PC-3 (cell line): Measurements from ENCODE around the gene RALGPS1. TPM values are rescaled to one million over a fixed set of nuclear protein-coding genes. Genes with fewer than 3 reads are reported as not detected.

Experiments
- ATAC-seq: fragments of 200-7000 bp; cut with Tn5 transposase; 2 replicates; pipeline ENCODE4 v1.9.1; 2020; ENCODE audit warnings: mild to moderate bottlenecking, moderate library complexity
- BruUV-seq: library from RNA; stranded (reverse); fragments of 400-500 nt; replicated peaks from 2 replicates; lab custom pipeline; 2021; lab: Mats Ljungman, UMichigan
- CTCF ChIA-PET: fragments of 300-600 bp; sonication (Branson Sonifier 250); formaldehyde crosslinking; loops from one replicate; lab custom pipeline; 2022; ENCODE audit warnings: antibody characterized with exemption; lab: Charles Lee
- POLR2A ChIA-PET: fragments of 300-600 bp; sonication (Branson Sonifier 250); formaldehyde crosslinking; loops from one replicate; lab custom pipeline; 2022; ENCODE audit warnings: antibody characterized with exemption; ENCODE audit not compliant: unreplicated experiment; lab: Charles Lee
- DNase-seq: peaks from one replicate; pipeline ENCODE4 v3.0.0-alpha.2; 2015
- H2AFZ ChIP-seq: fragments of 300-600 bp; sonication (generic); 2 replicates; pipeline ENCODE4 v1.6.0; 2016; ENCODE audit warnings: antibody characterized with exemption, low read length
- H3F3A ChIP-seq: fragments of 300-600 bp; sonication (generic); one replicate; pipeline ENCODE4 v1.6.0; 2017; ENCODE audit warnings: antibody characterized with exemption, low read length, control low read depth, mild to moderate bottlenecking; ENCODE audit not compliant: unreplicated experiment
- H3K27ac ChIP-seq: fragments of 300-600 bp; sonication (generic); 2 replicates; pipeline ENCODE4 v1.5.1; 2016; ENCODE audit warnings: mild to moderate bottlenecking, low read length
- H3K27me3 ChIP-seq: fragments of 300-600 bp; sonication (generic); 2 replicates; pipeline ENCODE4 v1.6.1; 2016; ENCODE audit warnings: low read length, mixed read lengths
- H3K36me3 ChIP-seq: fragments of 300-600 bp; sonication (generic); 2 replicates; pipeline ENCODE4 v1.6.1; 2016; ENCODE audit warnings: low read depth, mixed run types, low read length, mixed read lengths
- H3K4me1 ChIP-seq: fragments of 300-600 bp; sonication (generic); 2 replicates; pipeline ENCODE4 v1.5.1; 2016; ENCODE audit warnings: low read length; ENCODE audit not compliant: insufficient read depth
- H3K4me2 ChIP-seq: fragments of 300-600 bp; sonication (generic); 2 replicates; pipeline ENCODE4 v1.6.0; 2016; ENCODE audit warnings: low read length
- H3K4me3 ChIP-seq: fragments of 300-600 bp; sonication (generic); 2 replicates; pipeline ENCODE4 v1.5.1; 2016; ENCODE audit warnings: mild to moderate bottlenecking, low read length, mixed read lengths
- H3K79me2 ChIP-seq: fragments of 300-600 bp; sonication (generic); 2 replicates; pipeline ENCODE4 v1.6.1; 2017; ENCODE audit warnings: low read length, mixed read lengths
- H3K9ac ChIP-seq: fragments of 300-600 bp; sonication (generic); 2 replicates; pipeline ENCODE4 v1.6.0; 2016; ENCODE audit warnings: mild to moderate bottlenecking, low read length
- H3K9me2 ChIP-seq: fragments of 300-600 bp; sonication (generic); replicated peaks from 2 replicates; pipeline ENCODE4 v1.6.1; 2016; ENCODE audit warnings: mixed run types, low read length, mixed read lengths
- H3K9me3 ChIP-seq: fragments of 300-600 bp; sonication (generic); 2 replicates; pipeline ENCODE4 v1.6.1; 2016; ENCODE audit warnings: low read length, mixed read lengths
- H4K20me1 ChIP-seq: fragments of 300-600 bp; sonication (generic); 2 replicates; pipeline ENCODE4 v1.6.1; 2016; ENCODE audit warnings: low read length, mixed read lengths
- EZH2 ChIP-seq: fragments of 300-600 bp; sonication (generic); IDR thresholded peaks from one replicate; pipeline ENCODE4 v1.6.1; 2017; ENCODE audit warnings: antibody characterized with exemption, mild to moderate bottlenecking, low read length; ENCODE audit not compliant: unreplicated experiment
- EZH2phosphoT487 ChIP-seq: fragments of 300-600 bp; sonication (generic); IDR thresholded peaks from 2 replicates; pipeline ENCODE4 v1.6.1; 2018; ENCODE audit warnings: mild to moderate bottlenecking, antibody characterized with exemption, low read length, borderline replicate concordance
- intact Hi-C: fragments of 100-400 bp; cut with micrococcal nuclease; formaldehyde crosslinking; loops from 2 replicates; pipeline ENCODE4 v1.9.0; 2023
- total RNA-seq: library from RNA; depleted of rRNA; stranded (reverse); fragments of >200 nt; gene quantifications from 2 replicates; pipeline ENCODE4 v1.2.3, GENCODE V29; 2014
- TF ChIP-seq, protein P1 (sequence below): fragments of 300-600 bp; sonication (generic); conservative IDR thresholded peaks from 2 replicates; pipeline ENCODE4 v1.5.1; 2017; ENCODE audit warnings: antibody characterized with exemption, low read depth, mild to moderate bottlenecking, low read length

Gene RALGPS1
- total RNA-seq, 1 experiment from 2014 or later, result 10.2 TPM

DNA sequence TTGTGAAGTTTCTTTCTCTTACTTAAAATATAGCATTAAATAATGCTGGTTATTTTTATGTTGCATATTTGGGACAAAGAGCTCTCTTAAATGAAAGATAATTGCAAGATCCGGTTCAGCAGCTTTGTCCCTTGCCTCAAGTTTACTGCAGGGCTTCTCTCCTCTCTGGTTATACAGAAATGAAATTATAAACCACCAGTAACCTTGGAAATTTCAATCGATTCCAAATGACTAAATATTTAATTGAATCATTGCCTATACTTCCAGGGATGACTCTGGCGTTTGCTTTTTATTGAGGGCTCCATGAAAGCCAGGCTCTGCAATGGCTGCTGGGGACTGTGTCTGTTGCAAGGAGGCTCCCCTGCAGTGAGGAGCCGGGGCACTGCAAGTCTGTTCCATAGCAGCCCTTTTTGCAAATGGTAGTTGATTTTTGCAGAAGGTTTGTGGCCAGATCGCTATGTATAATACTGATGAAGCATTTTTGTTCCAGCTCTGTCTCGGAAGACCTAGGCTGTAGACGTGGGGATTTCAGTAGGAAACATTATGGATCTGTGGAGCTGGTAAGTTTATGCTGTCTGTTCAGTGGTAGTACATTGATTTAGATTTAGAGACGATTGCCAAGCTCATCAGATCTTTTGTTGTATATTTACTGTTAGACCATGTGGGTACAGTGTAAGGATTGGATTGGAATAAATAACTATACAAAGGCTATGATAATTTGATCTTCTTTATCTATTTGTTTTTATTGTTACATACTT is 350.1 kb downstream of the RALGPS1 start, which contains the start of gene GARNL3:
Gene GARNL3, plus strand, starts transcription at position 313 of the 758 bp plus-strand sequence. Its CDS starts 104 bp downstream, at position 417.
- Histone ChIP-seq H3K4me2 (no peak within 1 kb of the TSS), H3K79me2 (no peaks in the 10 kb centered on the region), H2AFZ (no peak within 1 kb of the TSS), H4K20me1 (no peaks in the 10 kb centered on the region), H3K27me3 (no peaks in the 10 kb centered on the region), H3K36me3 (no peaks in the 10 kb centered on the region), H3F3A (no peaks in the 10 kb centered on the region), H3K9me3 (no peaks in the 10 kb centered on the region), H3K4me1 (no peaks in the 10 kb centered on the region), H3K27ac (no peak within 1 kb of the TSS), H3K4me3 (no peak within 1 kb of the TSS), H3K9me2 (no peaks in the 10 kb centered on the region), H3K9ac (no peak within 1 kb of the TSS)
- no TSS peak for BruUV-seq
- TF ChIP-seq EZH2 (no peak), EZH2phosphoT487 (no peak)
- TF ChIP-seq, protein P1, sequence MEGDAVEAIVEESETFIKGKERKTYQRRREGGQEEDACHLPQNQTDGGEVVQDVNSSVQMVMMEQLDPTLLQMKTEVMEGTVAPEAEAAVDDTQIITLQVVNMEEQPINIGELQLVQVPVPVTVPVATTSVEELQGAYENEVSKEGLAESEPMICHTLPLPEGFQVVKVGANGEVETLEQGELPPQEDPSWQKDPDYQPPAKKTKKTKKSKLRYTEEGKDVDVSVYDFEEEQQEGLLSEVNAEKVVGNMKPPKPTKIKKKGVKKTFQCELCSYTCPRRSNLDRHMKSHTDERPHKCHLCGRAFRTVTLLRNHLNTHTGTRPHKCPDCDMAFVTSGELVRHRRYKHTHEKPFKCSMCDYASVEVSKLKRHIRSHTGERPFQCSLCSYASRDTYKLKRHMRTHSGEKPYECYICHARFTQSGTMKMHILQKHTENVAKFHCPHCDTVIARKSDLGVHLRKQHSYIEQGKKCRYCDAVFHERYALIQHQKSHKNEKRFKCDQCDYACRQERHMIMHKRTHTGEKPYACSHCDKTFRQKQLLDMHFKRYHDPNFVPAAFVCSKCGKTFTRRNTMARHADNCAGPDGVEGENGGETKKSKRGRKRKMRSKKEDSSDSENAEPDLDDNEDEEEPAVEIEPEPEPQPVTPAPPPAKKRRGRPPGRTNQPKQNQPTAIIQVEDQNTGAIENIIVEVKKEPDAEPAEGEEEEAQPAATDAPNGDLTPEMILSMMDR, result no peak
- intact Hi-C loops, result no loop called here
- CTCF ChIA-PET, result no interaction called here
- DNase-seq, result no peak
- no peak for ATAC-seq
- POLR2A ChIA-PET, result no interaction called here

- ChIA-PET POLR2A (no interaction called here), CTCF (no interaction called here)
- intact Hi-C loops, result no loop called here
- Histone ChIP-seq H3K4me3 (no peak overlapping the region), H3K9me2 (no peaks in the 10 kb centered on the region), H4K20me1 (no peaks in the 10 kb centered on the region), H3K4me1 (no peaks in the 10 kb centered on the region), H3K9ac (no peak overlapping the region), H3K36me3 (no peaks in the 10 kb centered on the region), H3K9me3 (no peaks in the 10 kb centered on the region), H3K79me2 (no peaks in the 10 kb centered on the region), H3K27me3 (no peaks in the 10 kb centered on the region), H3F3A (no peaks in the 10 kb centered on the region), H3K4me2 (no peak overlapping the region), H2AFZ (no peak overlapping the region), H3K27ac (no peak overlapping the region)
- ATAC-seq (no peak), DNase-seq (no peak)
- TF ChIP-seq EZH2phosphoT487 (no peak), EZH2 (no peak)
- TF ChIP-seq, protein P1, result no peak
- no TSS peak for BruUV-seq
Observed at GRCh38 chr9:127267793-127268525, 353.4 kb downstream of the RALGPS1 start.

DNA sequence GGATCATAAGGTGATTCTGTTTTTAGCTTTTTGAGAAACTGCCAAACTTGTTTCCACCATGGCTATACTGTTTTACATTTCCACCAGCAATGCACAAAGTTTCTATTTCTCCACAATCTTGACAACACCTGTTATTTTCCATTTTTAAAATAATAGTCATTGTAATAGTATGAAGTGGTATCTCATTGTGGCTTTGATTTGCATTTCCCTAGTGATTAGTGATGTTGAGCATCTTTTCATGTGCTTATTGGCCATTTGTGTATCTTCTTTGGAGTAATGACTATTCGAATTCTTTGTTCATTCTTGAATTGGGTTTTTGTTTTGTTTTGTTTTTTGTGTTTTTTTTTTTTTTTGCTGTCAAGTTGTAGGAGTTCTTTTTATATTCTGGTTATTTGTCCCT is 354.9 kb downstream of the RALGPS1 start:
- ATAC-seq (no peak), DNase-seq (no peak)
- POLR2A ChIA-PET, result no interaction called here
- H3K9me3 ChIP-seq, result no peaks in the 10 kb centered on the region
- H3F3A ChIP-seq, result no peaks in the 10 kb centered on the region
- H3K27ac ChIP-seq, result no peak overlapping the region
- TF ChIP-seq EZH2phosphoT487, result no peak
- TF ChIP-seq EZH2, result no peak
- TF ChIP-seq, protein P1, result no peak
- no peak overlapping the region for H2AFZ ChIP-seq
- H4K20me1 ChIP-seq, result no peaks in the 10 kb centered on the region
- no peaks in the 10 kb centered on the region for H3K36me3 ChIP-seq
- H3K4me2 ChIP-seq, result no peak overlapping the region
- H3K27me3 ChIP-seq, result no peaks in the 10 kb centered on the region
- intact Hi-C loops, result no loop called here
- CTCF ChIA-PET, result no interaction called here
- no peaks in the 10 kb centered on the region for H3K79me2 ChIP-seq
- H3K4me1 ChIP-seq, result no peaks in the 10 kb centered on the region
- H3K9me2 ChIP-seq, result no peaks in the 10 kb centered on the region
- no peak overlapping the region for H3K9ac ChIP-seq
- H3K4me3 ChIP-seq, result no peak overlapping the region
- BruUV-seq, result no TSS peak
